Measurements from ENCODE around the gene GAS2L3.

- TF ChIP-seq EZH2 (IDR thresholded peaks at IDR 0.05; ENCODE audit: borderline replicate concordance, low read depth, low read length, severe bottlenecking) (no peak), CTCF (IDR thresholded peaks at IDR 0.05; ENCODE audit: borderline replicate concordance, extremely low read depth, low read length, poor library complexity, severe bottlenecking) (no peak)
Observed at GRCh38 chr12:100671396-100672074, 98.1 kb downstream of the GAS2L3 start.

Data from DND-41 (cell line).